Lower lobe of right lung (tissue), 2 donors: ENCODE measurements around the gene TMEFF2. TPM values are rescaled to one million over a fixed set of nuclear protein-coding genes. Genes with fewer than 3 reads are reported as not detected.

Experiments used
- ATAC-seq, 2 donors: fragments of 200-7000 bp; cut with Tn5 transposase; one replicate each; pipeline ENCODE4 v1.9.1; 2020 to 2022; ENCODE audit warnings: mild to moderate bottlenecking in 2 of 2, moderate library complexity in 2 of 2
- DNase-seq: peaks from one replicate; pipeline ENCODE4 v3.0.0-alpha.2; 2020
- H3K27ac ChIP-seq: fragments of 200-600 bp; one replicate; pipeline ENCODE4 v1.8.0; 2022
- H3K27me3 ChIP-seq: fragments of 200-600 bp; one replicate; pipeline ENCODE4 v1.8.0; 2022; ENCODE audit warnings: low read depth
- H3K36me3 ChIP-seq: fragments of 200-600 bp; one replicate; pipeline ENCODE4 v1.8.0; 2022; ENCODE audit warnings: mild to moderate bottlenecking
- H3K4me1 ChIP-seq: fragments of 200-600 bp; one replicate; pipeline ENCODE4 v1.8.0; 2022
- H3K4me3 ChIP-seq: fragments of 200-600 bp; one replicate; pipeline ENCODE4 v1.8.0; 2022; ENCODE audit warnings: mild to moderate bottlenecking
- H3K9me3 ChIP-seq: fragments of 200-600 bp; one replicate; pipeline ENCODE4 v1.8.0; 2022
- intact Hi-C: fragments of 100-400 bp; cut with DNase I; formaldehyde crosslinking; loops from one replicate; pipeline ENCODE4 v1.11.0; 2022
- total RNA-seq: library from RNA; stranded (reverse); fragmentation: NEBNext Ultra II Directional; extraction: Animal tissue kit (Norgen Biotek cat#: 25700); gene quantifications from one replicate; pipeline ENCODE4 v1.2.1, GENCODE V29; 2021
- TF ChIP-seq, protein P1 (sequence below): fragments of 200-600 bp; IDR thresholded peaks from one replicate; pipeline ENCODE4 v1.8.0; 2022; ENCODE audit warnings: antibody characterized with exemption, mild to moderate bottlenecking
- donor health status: DM: no; HTN: yes; CAD: no; lungs with severe emphysema.

The TMEFF2 gene
- total RNA-seq, 1 donor from 2014 or later = not detected

DNA sequence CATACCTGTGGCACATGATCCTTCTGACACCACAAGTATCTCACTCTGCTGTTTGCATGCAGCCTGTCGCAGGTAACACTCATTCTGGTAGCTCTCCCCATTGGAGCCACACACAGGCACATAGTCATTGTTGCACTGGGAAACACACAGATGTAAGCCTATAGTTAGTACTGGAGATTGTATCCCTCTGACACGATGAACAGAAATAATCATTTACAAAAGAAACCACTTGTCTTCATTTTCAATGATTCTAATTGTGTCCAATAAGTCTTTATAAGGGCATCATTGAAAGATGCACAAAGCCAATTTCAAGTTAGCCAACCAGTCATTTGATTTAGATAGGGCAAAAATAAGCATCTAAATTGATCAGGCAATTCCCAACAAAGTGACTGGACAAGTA lies 10.4 kb downstream of the TMEFF2 start:
- H3K4me1 ChIP-seq = no peaks in the 10 kb centered on the region
- no peaks in the 10 kb centered on the region for H3K36me3 ChIP-seq
- DNase-seq = no peak
- TF ChIP-seq, protein P1, sequence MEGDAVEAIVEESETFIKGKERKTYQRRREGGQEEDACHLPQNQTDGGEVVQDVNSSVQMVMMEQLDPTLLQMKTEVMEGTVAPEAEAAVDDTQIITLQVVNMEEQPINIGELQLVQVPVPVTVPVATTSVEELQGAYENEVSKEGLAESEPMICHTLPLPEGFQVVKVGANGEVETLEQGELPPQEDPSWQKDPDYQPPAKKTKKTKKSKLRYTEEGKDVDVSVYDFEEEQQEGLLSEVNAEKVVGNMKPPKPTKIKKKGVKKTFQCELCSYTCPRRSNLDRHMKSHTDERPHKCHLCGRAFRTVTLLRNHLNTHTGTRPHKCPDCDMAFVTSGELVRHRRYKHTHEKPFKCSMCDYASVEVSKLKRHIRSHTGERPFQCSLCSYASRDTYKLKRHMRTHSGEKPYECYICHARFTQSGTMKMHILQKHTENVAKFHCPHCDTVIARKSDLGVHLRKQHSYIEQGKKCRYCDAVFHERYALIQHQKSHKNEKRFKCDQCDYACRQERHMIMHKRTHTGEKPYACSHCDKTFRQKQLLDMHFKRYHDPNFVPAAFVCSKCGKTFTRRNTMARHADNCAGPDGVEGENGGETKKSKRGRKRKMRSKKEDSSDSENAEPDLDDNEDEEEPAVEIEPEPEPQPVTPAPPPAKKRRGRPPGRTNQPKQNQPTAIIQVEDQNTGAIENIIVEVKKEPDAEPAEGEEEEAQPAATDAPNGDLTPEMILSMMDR = no peak
- H3K27me3 ChIP-seq = peaks cover 11% of the 10 kb centered on the region
- no peak for ATAC-seq
- no peak overlapping the region for H3K27ac ChIP-seq
- H3K4me3 ChIP-seq = no peak overlapping the region
- no peaks in the 10 kb centered on the region for H3K9me3 ChIP-seq
- intact Hi-C loops = no loop called here

DNA sequence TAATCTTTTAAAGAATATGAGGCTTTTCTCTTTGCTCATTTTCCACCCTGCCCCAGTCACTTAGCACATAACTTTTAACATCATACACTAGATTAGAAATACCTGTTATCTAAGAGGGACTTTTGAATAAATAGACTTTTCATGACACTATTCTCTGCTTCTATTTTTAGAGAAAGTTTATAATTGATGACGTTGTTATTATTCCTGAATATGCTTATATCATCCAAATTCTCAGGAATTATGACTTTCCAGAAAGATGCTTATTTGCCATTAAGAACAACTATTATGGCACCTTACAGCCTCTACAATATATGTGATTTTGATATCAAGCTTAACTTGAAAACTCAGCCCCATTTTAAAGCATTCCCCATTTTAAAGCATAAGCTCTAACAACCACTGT lies 11.4 kb downstream of the TMEFF2 start:
- Histone ChIP-seq H3K9me3 (no peaks in the 10 kb centered on the region), H3K36me3 (no peaks in the 10 kb centered on the region), H3K27ac (no peak overlapping the region), H3K27me3 (peaks cover 5% of the 10 kb centered on the region), H3K4me3 (no peak overlapping the region), H3K4me1 (no peaks in the 10 kb centered on the region)
- DNase-seq (no peak), ATAC-seq (no peak)
- TF ChIP-seq, protein P1 = no peak
- intact Hi-C loops = no loop called here

DNA sequence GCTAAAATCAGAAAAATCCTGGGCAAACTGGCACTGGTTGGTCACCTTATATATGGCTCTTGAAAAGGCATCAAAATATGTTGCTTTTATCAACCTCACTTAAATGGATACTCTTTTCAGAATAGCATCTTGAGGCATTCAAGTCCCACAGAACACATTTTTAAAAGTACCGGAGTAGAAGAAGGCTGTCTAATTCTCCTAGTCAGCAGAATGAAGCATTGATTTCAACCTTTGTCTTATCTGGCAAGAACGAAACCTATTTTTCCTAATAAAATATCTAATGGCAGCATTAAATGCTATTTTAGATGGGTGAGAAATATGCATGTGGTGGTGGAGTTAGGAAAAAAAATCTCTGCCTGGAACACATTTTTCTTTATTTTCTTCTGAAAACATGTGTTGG lies 27.8 kb downstream of the TMEFF2 start:
- H3K27me3 ChIP-seq = no peaks in the 10 kb centered on the region
- ATAC-seq (no peak), DNase-seq (no peak)
- H3K27ac ChIP-seq = no peak overlapping the region
- no peaks in the 10 kb centered on the region for H3K36me3 ChIP-seq
- TF ChIP-seq, protein P1 = no peak
- no peaks in the 10 kb centered on the region for H3K9me3 ChIP-seq
- intact Hi-C loops = no loop called here
- H3K4me1 ChIP-seq = peaks cover 4% of the 10 kb centered on the region
- H3K4me3 ChIP-seq = no peak overlapping the region

DNA sequence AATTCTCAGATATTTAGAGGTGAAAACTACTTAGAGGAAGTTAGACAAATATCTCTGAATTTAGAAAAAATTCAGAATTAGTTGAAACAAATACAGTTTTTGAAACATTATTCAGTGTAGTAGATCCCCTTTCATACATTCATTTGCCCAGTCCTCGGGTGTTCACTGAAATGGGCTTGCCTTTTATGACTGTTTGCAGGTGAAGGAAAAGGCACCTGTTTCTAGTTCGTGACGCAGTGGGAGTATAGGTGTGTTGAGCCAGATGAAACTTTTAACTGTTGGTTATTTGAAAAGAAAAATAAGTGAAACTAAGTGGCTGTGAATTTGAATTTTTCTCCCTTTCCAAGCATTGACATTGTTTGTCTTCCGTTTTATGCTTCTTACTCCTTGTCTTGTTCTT lies 28.9 kb downstream of the TMEFF2 start:
- intact Hi-C loops = no loop called here
- TF ChIP-seq, protein P1 = no peak
- no peak overlapping the region for H3K4me3 ChIP-seq

DNA sequence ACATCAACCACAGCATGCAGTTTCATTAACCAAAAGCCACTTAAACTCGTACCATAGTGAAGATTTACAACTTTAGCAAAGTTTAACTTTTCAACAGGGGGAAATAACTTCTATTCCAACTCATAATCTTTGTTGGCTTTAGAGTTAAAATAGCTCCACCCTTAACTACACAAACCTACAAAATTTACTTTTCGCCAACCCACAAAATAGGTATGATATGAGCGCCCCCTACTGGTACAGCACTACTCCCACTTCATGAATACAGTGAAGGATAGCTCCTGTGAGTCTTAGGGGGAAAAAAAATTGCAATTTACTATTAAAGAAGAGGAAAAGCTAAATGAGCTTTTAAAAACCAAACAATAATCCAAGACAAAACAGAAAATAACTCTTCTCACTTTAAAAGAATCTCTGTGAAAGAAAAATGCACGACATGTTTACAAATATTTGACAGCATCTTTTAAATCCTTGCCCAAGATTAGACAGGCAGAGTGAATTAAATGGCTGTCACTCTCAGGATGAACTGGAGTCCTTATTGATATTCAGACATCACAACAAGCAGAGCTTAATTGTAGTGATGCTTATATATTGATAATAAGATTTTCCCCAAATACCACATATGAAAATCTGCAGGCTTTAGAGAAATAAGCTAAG lies 32.2 kb downstream of the TMEFF2 start:
- H3K9me3 ChIP-seq = no peaks in the 10 kb centered on the region
- peaks cover 10% of the 10 kb centered on the region for H3K4me1 ChIP-seq
- H3K4me3 ChIP-seq = no peak overlapping the region
- DNase-seq (no peak), ATAC-seq (peak; percentile 90)
- intact Hi-C loops = loop anchor here (5.0 kb wide), 1 partner anchor 350 kb away; no protein-coding TSS in a partner anchor
- no peak overlapping the region for H3K27ac ChIP-seq
- TF ChIP-seq, protein P1 = peak; percentile 92
- no peaks in the 10 kb centered on the region for H3K27me3 ChIP-seq
- H3K36me3 ChIP-seq = no peaks in the 10 kb centered on the region

More for the DNA sequence above, 28.9 kb downstream of the TMEFF2 start:
- no peak overlapping the region for H3K27ac ChIP-seq
- no peaks in the 10 kb centered on the region for H3K9me3 ChIP-seq
- ATAC-seq (no peak), DNase-seq (no peak)
- no peaks in the 10 kb centered on the region for H3K27me3 ChIP-seq
- no peaks in the 10 kb centered on the region for H3K36me3 ChIP-seq
- H3K4me1 ChIP-seq = peaks cover 10% of the 10 kb centered on the region
